ENCODE measurements around the gene LTBP1. TPM values are rescaled to one million over a fixed set of nuclear protein-coding genes. Genes with fewer than 3 reads are reported as not detected.

LTBP1 gene
- total and polyA plus RNA-seq, 2 experiments from 2014 or later: 35.6 to 68.9 TPM

DNA sequence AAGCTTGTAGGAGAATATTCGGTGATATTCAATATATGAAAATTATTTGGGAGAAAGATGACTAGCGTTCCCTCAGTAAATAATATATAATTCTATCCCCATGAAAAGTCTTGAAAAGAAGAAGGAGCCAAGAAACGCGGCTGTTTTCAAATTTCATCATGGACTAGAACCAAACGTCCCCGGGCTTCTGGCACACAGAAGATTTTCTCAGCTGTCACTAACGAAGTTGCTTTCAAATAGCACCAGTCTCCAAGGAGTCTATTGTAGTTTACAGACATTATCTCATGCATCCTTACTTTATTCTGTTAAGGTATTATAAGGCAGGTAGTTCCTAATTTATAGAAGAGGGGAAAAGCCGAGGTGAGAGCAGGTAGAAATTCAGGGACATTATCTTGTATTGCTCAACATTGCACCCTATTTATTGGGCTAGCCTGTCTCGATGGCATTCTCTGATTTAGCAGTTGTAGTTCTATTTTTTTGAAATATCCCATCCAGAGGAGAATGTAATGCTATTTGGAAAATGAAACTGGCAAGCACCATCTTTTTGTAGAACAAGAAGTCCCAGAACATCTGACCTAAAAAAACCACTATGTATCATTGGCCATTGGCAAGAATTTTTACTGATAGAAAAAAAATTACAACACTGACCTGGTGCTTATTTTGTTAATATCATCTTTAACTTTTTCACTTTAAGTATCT, 331.6 kb downstream of the LTBP1 start:
- no peak overlapping the region for H3K27ac ChIP-seq
- H3K4me3 ChIP-seq: no peak overlapping the region
- DNase-seq (ENCODE audit: low spot score): no peak
- no peak overlapping the region for H2AFZ ChIP-seq
- no peaks in the 10 kb centered on the region for H3K9me2 ChIP-seq (replicated peaks; ENCODE audit: insufficient read depth)
- no peaks in the 10 kb centered on the region for H3K79me2 ChIP-seq
- H3K4me2 ChIP-seq: no peak overlapping the region
- no peaks in the 10 kb centered on the region for H3K36me3 ChIP-seq (replicated peaks; ENCODE audit: insufficient read depth, low read depth)
- TF ChIP-seq EZH2phosphoT487 (IDR thresholded peaks at IDR 0.05; ENCODE audit: low read depth, severe bottlenecking, unreplicated experiment) (no peak), EZH2 (IDR thresholded peaks at IDR 0.05; ENCODE audit: borderline replicate concordance) (no peak)
- TF ChIP-seq, protein P1, sequence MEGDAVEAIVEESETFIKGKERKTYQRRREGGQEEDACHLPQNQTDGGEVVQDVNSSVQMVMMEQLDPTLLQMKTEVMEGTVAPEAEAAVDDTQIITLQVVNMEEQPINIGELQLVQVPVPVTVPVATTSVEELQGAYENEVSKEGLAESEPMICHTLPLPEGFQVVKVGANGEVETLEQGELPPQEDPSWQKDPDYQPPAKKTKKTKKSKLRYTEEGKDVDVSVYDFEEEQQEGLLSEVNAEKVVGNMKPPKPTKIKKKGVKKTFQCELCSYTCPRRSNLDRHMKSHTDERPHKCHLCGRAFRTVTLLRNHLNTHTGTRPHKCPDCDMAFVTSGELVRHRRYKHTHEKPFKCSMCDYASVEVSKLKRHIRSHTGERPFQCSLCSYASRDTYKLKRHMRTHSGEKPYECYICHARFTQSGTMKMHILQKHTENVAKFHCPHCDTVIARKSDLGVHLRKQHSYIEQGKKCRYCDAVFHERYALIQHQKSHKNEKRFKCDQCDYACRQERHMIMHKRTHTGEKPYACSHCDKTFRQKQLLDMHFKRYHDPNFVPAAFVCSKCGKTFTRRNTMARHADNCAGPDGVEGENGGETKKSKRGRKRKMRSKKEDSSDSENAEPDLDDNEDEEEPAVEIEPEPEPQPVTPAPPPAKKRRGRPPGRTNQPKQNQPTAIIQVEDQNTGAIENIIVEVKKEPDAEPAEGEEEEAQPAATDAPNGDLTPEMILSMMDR (IDR thresholded peaks at IDR 0.05; ENCODE audit: poor library complexity): no peak
- H3K27me3 ChIP-seq: no peaks in the 10 kb centered on the region
- no peaks in the 10 kb centered on the region for H3K9me3 ChIP-seq (ENCODE audit: low read depth)
- H4K20me1 ChIP-seq (ENCODE audit: insufficient read depth, poor library complexity, severe bottlenecking): no peaks in the 10 kb centered on the region
- WGBS (ENCODE audit: low lambda C conversion rate, missing lambda C conversion rate): 95% methylated on average over 9 of the region's 9 CpGs
- no peaks in the 10 kb centered on the region for H3K4me1 ChIP-seq (ENCODE audit: insufficient read depth)

DNA sequence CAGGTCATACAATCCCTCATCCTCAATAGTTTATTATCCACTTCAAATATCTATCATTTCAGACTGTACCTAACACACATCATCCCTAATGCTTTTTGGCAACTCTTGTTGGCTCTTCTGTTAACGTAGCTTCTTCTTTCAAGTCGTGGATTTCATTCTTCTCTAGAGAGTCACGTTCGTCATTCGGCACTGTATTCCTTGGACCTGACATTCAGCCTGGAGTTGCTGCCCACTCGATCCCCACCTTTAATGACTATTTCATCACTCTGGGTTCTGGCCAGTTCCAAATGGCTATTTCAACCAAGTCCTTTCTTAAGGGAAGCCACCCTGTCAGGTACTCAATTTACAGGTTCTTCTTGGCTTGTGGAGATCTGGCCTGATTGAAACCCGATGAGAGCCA, 337.5 kb downstream of the LTBP1 start:
- no peak overlapping the region for H3K27ac ChIP-seq
- no peak for DNase-seq (ENCODE audit: low spot score)
- H3K27me3 ChIP-seq: no peaks in the 10 kb centered on the region
- TF ChIP-seq, protein P1 (IDR thresholded peaks at IDR 0.05; ENCODE audit: poor library complexity): no peak
- TF ChIP-seq EZH2 (IDR thresholded peaks at IDR 0.05; ENCODE audit: borderline replicate concordance) (no peak), EZH2phosphoT487 (IDR thresholded peaks at IDR 0.05; ENCODE audit: low read depth, severe bottlenecking, unreplicated experiment) (no peak)
- H2AFZ ChIP-seq: no peak overlapping the region
- no peaks in the 10 kb centered on the region for H3K9me3 ChIP-seq (ENCODE audit: low read depth)
- no peak overlapping the region for H3K4me3 ChIP-seq
- 94% methylated on average over 7 of the region's 7 CpGs for WGBS (ENCODE audit: low lambda C conversion rate, missing lambda C conversion rate)
- H3K4me1 ChIP-seq (ENCODE audit: insufficient read depth): no peaks in the 10 kb centered on the region
- H3K79me2 ChIP-seq: no peaks in the 10 kb centered on the region
- no peaks in the 10 kb centered on the region for H3K9me2 ChIP-seq (replicated peaks; ENCODE audit: insufficient read depth)
- H4K20me1 ChIP-seq (ENCODE audit: insufficient read depth, poor library complexity, severe bottlenecking): no peaks in the 10 kb centered on the region
- no peak overlapping the region for H3K4me2 ChIP-seq
- H3K36me3 ChIP-seq (replicated peaks; ENCODE audit: insufficient read depth, low read depth): no peaks in the 10 kb centered on the region

DNA sequence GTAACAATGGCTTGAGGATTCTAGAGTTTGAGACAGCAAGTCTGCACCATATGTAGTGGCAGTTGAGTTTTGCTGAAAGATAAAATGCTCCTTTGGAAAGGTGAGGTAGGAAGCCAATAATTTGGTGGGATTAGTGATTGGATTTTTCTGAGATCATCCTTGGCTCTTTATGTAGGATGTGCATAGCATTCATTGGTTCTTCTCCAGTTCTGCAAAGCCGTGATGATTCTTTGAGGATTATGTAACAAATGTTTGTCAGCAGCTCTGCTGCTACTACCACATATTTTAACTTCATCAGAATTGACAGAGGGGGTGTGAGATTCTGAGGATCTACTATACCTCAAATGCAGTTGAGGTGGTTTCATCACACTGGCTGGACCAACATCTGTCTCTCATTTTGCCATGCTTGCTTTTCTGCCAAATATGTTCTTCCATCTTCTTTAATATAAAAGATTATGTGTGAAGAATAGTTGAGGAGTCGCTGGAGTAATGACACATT, 340.8 kb downstream of the LTBP1 start:
- H3K4me2 ChIP-seq: no peak overlapping the region
- no peaks in the 10 kb centered on the region for H4K20me1 ChIP-seq (ENCODE audit: insufficient read depth, poor library complexity, severe bottlenecking)
- H3K79me2 ChIP-seq: no peaks in the 10 kb centered on the region
- H3K9me2 ChIP-seq (replicated peaks; ENCODE audit: insufficient read depth): no peaks in the 10 kb centered on the region
- no peak for DNase-seq (ENCODE audit: low spot score)
- H3K27me3 ChIP-seq: no peaks in the 10 kb centered on the region
- H3K4me1 ChIP-seq (ENCODE audit: insufficient read depth): peaks cover 20% of the 10 kb centered on the region
- no peak overlapping the region for H3K4me3 ChIP-seq
- H2AFZ ChIP-seq: no peak overlapping the region
- TF ChIP-seq EZH2 (IDR thresholded peaks at IDR 0.05; ENCODE audit: borderline replicate concordance) (no peak), EZH2phosphoT487 (IDR thresholded peaks at IDR 0.05; ENCODE audit: low read depth, severe bottlenecking, unreplicated experiment) (no peak)
- TF ChIP-seq, protein P1 (IDR thresholded peaks at IDR 0.05; ENCODE audit: poor library complexity): no peak
- no peak overlapping the region for H3K27ac ChIP-seq
- WGBS (ENCODE audit: low lambda C conversion rate, missing lambda C conversion rate): 86% methylated on average over 2 of the region's 2 CpGs
- H3K36me3 ChIP-seq (replicated peaks; ENCODE audit: insufficient read depth, low read depth): no peaks in the 10 kb centered on the region
- H3K9me3 ChIP-seq (ENCODE audit: low read depth): no peaks in the 10 kb centered on the region

Measured in hepatocyte (in vitro differentiated cells).